SK-MEL-5 (cell line): Measurements from ENCODE around the gene SUN5. TPM values are rescaled to one million over a fixed set of nuclear protein-coding genes. Genes with fewer than 3 reads are reported as not detected.
"Not testable (repeated sequence)": the region's sequence is repeated elsewhere in the genome, so short reads cannot be mapped to it uniquely, and the experiment has no call there.

Source experiments
- DNase-seq: peaks from one replicate; pipeline ENCODE4 v3.0.0-alpha.2; 2016; ENCODE audit warnings: low read depth, low spot score
- in situ Hi-C: cut with HindIII; loops from 2 replicates; pipeline ENCODE4 v1.10.0; 2016; ENCODE audit warnings: low sequenced_read_pairs, high pct_unique_total_duplicates, low pct_unique_long_range_greater_than_20kb
- polyA plus RNA-seq, 2 experiments: library from polyadenylated mRNA; depleted of rRNA; stranded (reverse); fragments of >200 nt; gene quantifications; 2 replicates each; pipeline ENCODE4 v1.2.3, GENCODE V29; 2015
- total RNA-seq: library from RNA; depleted of rRNA; stranded (reverse); fragments of >200 nt; shearing (Covaris generic); gene quantifications from 2 replicates; pipeline ENCODE4 v1.2.3, GENCODE V29; 2014; rRNA removed

SUN5 gene
- total RNA-seq: not detected in 2 replicates
- not detected in 2 replicates for polyA plus RNA-seq (2015; cell fraction: cytosol; rRNA removed)
- polyA plus RNA-seq (2015; cell fraction: nucleus; rRNA removed): not detected in 2 replicates

DNA sequence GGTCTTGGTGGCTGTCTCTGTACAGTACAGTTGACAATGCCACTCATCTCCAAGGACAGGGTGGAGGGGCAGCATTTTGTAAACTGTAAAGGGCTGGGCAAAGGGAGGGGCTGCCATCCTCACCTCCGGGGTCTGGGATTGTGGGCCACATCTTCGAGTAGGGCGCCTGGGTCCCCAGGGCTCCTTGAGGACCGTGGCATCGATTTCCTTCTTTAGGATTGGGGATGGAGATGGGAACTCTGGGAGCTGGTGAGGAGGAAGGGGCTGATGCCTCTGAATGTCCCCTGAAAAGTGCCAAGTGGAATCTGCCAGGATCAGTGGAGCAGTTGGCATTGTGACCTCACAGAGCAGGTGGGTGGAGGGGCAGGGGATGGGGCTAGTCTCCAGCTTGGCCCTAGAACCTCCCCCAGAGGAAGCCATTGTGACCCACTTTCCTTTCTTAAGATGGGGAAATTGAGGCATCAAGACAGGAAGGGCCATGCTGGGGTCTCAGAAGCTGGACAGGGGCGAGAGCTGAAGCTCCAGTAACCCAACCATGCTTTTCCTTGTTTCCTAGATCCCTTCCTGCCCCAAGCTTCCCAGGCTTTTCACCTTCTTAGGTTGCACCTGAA, at the start of gene SUN5:
Gene SUN5, minus strand, starts transcription at position 293 of the 611 bp plus-strand sequence. Its CDS starts 93 bp downstream, at position 200.
- in situ Hi-C loops: no loop called here
- no peak for DNase-seq

DNA sequence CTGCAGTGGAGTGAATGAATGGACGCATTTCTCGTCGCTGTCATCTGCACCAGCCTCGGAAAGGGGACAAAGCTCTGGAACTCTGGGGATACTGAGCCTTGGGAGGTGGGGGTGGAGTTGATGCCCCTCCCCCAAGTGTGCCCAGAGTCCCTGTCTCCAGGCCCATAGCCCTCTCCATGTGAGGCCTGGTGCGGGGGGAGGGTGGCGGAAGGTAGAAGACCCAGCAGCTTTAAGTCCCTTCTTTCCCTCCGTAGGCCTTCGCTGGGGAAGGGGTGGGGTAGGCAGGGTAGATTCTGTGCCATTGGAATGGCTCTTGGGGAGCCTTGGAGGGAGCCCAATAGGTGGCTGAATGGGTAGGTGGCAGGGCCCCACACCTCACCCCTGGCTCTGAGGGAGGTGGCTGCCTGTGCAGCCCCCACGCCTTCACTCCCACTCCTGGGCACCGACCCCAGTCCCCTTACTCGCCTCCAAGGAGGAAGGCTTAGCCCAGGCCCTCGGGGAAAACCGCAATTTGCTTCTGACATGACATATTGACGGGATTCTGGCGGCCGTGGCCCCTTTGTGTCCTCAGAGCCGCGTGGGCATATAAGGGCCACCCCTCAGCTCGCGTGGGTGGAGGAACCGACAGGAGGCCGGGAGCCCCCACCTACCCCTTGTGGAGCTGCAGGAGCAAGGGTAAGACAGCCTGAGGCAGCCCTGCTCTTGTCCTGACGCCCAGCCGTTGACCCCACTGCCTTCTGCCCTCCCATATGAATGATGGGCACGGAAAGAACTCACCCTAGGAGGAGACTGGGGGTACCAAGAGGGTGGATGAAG, 49.3 kb upstream of the SUN5 start, which contains the start of gene BPIFB3:
Gene BPIFB3, plus strand, starts transcription at position 613 of the 816 bp plus-strand sequence. CDS start 1,533 bp downstream, outside the sequence.
- DNase-seq: no peak
- in situ Hi-C loops: no loop called here

GRCh38 chr20:33051333-33051732, 47.1 kb upstream of the SUN5 start:
- in situ Hi-C loops: no loop called here
- DNase-seq: no peak

DNA sequence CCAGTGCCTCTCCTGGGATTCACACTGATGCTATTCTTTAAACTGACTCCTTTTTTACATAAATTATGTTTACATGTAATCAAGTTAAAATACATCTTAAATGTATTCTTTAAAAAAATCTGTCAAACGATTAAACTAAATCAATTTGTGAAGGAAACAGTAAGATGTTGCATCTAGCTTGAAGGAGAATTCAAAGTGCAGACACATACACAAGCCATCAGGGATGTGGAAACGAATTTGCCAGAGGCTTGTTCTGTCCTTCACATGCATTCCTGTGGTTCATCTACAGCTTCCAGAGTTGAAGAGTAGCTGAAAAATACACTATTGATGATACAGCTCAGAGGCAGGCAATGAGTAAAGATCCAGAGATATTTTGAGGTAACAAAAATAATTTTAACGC, 42.2 kb upstream of the SUN5 start:
- DNase-seq: no peak
- in situ Hi-C loops: no loop called here

- DNase-seq, in situ Hi-C loops: not testable (repeated sequence)
Observed at GRCh38 chr20:33045129-33045721, 41.0 kb upstream of the SUN5 start.

GRCh38 chr20:33043731-33044181, 39.5 kb upstream of the SUN5 start:
- in situ Hi-C loops: no loop called here
- no peak for DNase-seq

- no peak for DNase-seq
- in situ Hi-C loops: no loop called here
Observed at GRCh38 chr20:33042983-33043730, 38.9 kb upstream of the SUN5 start.

GRCh38 chr20:33042430-33042829, 38.2 kb upstream of the SUN5 start:
- no peak for DNase-seq
- in situ Hi-C loops: no loop called here

GRCh38 chr20:33038243-33038642, 34.0 kb upstream of the SUN5 start:
- DNase-seq: no peak
- in situ Hi-C loops: no loop called here

DNA sequence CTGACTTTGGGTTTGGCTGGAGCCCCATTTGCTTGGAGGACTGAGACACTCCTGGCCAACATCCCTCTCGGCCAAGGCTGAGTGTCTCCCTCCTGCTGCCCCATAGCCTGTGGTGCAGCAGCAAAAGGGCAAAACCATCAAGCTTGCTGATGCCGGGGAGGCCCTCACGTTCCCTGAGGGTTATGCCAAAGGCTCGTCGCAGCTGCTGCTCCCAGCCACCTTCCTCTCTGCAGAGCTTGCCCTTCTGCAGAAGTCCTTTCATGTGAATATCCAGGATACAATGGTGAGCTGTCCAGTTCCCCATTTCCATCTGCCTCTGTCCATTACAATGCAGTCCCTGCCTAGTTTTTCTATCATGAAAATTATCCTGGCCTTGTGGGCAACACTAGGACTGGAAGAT, 33.2 kb upstream of the SUN5 start:
- in situ Hi-C loops: no loop called here
- DNase-seq: no peak

GRCh38 chr20:33034901-33035492, 30.8 kb upstream of the SUN5 start:
- DNase-seq: no peak
- in situ Hi-C loops: no loop called here

GRCh38 chr20:33034115-33034514, 29.9 kb upstream of the SUN5 start:
- no peak for DNase-seq
- in situ Hi-C loops: no loop called here

GRCh38 chr20:33033381-33033780, 29.1 kb upstream of the SUN5 start:
- no peak for DNase-seq
- in situ Hi-C loops: no loop called here

- no peak for DNase-seq
- in situ Hi-C loops: no loop called here
Observed at GRCh38 chr20:33032555-33032954, 28.3 kb upstream of the SUN5 start.

DNA sequence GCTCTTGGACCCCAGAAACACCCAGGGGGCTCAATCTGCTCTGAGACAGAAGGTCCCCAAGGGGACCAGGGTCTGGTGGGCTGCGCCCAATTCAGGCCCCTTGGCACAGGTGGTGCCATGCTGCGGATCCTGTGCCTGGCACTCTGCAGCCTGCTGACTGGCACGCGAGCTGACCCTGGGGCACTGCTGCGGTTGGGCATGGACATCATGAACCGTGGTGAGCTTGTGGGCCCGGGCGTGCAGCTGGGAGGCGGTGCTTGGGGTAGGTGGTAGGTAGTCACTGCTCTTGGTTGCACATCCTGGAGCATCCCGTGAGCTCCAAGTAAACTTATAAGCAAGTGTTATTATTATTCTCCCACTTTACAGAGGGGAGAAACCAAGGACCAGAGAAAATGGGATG, 27.3 kb upstream of the SUN5 start, which contains the start of gene BPIFB6:
Gene BPIFB6, plus strand, starts transcription at position 118 of the 400 bp plus-strand sequence. Its CDS starts 0 bp downstream, at position 118.
- DNase-seq: no peak

GRCh38 chr20:33030569-33030968, 26.3 kb upstream of the SUN5 start:
- no peak for DNase-seq
- in situ Hi-C loops: no loop called here

More for the DNA sequence above, 27.3 kb upstream of the SUN5 start, which contains the start of gene BPIFB6:
- in situ Hi-C loops: no loop called here

DNA sequence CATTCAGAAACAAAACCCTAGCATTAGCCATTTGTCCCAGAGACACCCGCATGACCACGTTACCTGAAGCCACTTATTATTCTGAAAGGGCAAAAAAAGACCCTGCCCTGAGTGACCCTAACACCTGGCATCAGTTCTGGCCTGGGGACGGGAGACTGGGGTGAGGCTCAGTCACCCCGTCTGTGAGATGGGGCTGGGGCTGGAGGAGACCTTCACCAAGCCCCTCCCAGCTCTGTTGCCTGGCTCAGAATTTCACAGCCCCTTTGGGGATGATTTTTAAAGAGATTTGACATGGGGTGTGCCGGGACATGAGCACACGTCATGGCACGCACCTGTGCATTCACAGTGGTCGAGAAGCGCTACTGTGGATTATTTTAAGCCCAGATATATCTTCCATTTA, 25.8 kb upstream of the SUN5 start:
- in situ Hi-C loops: no loop called here
- no peak for DNase-seq
